ENCODE data around the gene MED29.

DNA sequence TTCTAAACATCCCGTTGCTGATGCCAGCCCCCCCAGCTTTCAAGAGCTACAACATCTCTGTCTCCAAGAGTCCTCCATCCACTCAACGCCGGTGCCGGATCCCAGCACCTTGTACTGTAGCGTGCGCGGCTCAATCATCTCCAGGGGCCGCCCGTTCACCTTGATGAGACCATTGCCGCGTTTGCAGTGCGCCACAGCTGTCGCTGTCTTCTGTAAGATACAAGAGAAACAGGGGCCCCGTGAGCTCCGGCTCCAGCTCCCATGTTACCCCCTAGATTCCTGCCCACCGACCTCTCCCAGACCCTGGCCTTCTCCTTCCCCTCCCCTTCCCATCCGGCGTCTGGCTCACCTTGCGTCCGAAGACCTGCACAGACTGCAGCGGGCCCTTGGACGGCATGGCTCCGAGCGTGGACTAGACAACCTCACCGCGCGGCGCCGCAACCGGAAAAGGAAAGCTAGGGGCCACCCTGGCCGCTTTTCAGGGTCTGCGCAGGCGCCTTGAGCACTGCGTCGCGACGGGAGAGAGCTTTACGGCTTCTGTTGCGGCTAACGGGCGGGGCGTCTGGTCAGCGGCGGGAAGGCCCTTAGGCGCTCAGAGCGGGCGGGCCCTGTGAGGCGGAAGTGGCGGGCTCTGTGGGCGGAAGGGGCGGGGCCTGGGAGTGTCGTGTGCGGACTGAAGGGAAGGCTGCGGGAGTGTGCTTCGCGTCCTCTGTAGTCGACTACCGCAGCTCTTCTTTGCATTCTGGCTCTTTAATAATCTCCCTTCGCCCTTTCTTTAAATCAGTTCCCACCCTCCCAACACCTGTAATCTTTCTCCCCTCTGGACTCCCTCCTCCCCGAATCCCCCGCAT is 44.5 kb downstream of the MED29 start, which contains the start of gene RPS16:
- TF ChIP-seq POLR2A (IDR thresholded peaks at IDR 0.05): peak; percentile 88 to 97
- TF ChIP-seq, protein P1, sequence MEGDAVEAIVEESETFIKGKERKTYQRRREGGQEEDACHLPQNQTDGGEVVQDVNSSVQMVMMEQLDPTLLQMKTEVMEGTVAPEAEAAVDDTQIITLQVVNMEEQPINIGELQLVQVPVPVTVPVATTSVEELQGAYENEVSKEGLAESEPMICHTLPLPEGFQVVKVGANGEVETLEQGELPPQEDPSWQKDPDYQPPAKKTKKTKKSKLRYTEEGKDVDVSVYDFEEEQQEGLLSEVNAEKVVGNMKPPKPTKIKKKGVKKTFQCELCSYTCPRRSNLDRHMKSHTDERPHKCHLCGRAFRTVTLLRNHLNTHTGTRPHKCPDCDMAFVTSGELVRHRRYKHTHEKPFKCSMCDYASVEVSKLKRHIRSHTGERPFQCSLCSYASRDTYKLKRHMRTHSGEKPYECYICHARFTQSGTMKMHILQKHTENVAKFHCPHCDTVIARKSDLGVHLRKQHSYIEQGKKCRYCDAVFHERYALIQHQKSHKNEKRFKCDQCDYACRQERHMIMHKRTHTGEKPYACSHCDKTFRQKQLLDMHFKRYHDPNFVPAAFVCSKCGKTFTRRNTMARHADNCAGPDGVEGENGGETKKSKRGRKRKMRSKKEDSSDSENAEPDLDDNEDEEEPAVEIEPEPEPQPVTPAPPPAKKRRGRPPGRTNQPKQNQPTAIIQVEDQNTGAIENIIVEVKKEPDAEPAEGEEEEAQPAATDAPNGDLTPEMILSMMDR (IDR thresholded peaks at IDR 0.05): peak in 1 of 6 experiments; percentile 5

Measured in adrenal gland (tissue), 5 donors.